NT2/D1 (cell line): ENCODE measurements around the gene IRAG1.

ENCODE experiments used
- SUZ12 ChIP-seq: IDR thresholded peaks from 2 replicates; pipeline ENCODE4 v1.6.1; 2011; ENCODE audit not compliant: insufficient read length, insufficient read depth; ENCODE audit errors: extremely low read depth
- YY1 ChIP-seq: IDR thresholded peaks from 2 replicates; pipeline ENCODE4 v1.6.1; 2011; ENCODE audit not compliant: insufficient read length, insufficient read depth
- ZNF274 ChIP-seq: IDR thresholded peaks from 2 replicates; pipeline ENCODE4 v1.6.1; 2011; ENCODE audit warnings: mild to moderate bottlenecking, low read depth, low read length

DNA sequence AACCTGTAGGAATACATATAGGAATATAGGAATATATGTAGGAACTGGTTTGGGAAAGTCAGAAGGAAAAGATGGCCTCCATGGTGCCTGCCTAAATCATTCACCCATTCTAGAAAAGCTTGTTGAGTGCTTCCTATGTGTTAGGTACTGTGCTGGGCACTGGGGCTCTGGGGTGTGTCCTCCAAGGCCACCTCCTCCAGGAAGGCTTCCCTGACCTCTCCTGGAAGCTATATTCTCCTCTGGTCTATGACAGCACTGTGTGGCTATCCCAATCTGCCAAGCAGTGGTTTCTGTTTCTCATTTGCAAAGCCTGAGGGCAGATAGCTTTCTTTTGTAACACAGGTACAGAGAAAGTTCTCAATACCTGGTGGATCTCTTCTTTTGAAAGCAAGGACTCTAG lies 30.2 kb downstream of the IRAG1 start:
- TF ChIP-seq ZNF274 (no peak), SUZ12 (no peak), YY1 (no peak)
